Muscle of back (tissue), 11 donors: ENCODE results near the gene G3BP1. TPM values are rescaled to one million over a fixed set of nuclear protein-coding genes. Genes with fewer than 3 reads are reported as not detected.
"Not testable (repeated sequence)": the region's sequence is repeated elsewhere in the genome, so short reads cannot be mapped to it uniquely, and the experiment has no call there.

Source experiments
- DNase-seq, 3 donors: peaks; one replicate each; pipeline versions ENCODE4 v3.0.0 to v3.0.0-alpha.2; 2013
- polyA plus RNA-seq, 10 donors: library from polyadenylated mRNA; unstranded; fragments of 120-200 nt; gene quantifications; one replicate each; pipeline ENCODE4 v1.2.1, GENCODE V29; 2013; ENCODE audit not compliant: insufficient read length in 10 of 10

G3BP1 gene
- polyA plus RNA-seq, 10 donors: 79.0 to 129 (median 105) TPM

DNA sequence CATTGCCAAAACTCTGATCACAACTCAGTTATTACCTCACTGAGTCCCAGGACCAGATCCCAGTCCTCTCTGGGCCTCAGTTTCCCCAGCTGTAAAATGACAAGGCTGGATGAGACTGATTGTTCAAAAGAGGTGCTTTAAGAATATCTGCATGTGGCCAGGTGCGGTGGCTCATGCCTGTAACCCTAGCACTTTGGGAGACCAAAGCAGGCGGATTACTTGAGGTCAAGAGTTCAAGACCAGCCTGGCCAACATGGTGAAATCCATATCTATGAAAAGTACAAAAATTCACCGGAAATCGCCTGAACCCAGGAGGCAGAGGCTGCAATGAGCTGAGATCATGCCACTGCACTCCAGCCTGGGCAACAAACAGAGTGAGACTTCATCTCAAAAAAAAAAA, 21.6 kb upstream of the G3BP1 start:
- DNase-seq: no peak

DNA sequence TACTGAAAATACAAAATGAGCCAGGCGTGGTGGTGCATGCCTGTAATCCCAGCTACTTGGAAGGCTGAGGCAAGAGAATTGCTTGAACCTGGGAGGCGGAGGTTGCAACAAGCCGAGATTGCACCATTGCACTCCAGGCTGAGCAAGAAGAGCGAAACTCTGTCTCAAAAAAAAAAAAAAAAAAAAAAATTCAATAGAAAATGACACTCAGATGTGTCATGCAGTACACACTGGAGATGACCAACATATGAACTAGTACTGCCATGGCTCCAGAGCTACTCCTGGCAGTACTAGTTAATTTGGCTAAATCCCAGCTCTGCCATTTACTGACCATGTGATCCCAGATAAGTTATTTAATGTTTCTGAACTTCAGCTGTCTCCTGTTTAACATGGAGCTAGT, 20.7 kb upstream of the G3BP1 start:
- no peak for DNase-seq

GRCh38 chr5:151751593-151751992, 20.2 kb upstream of the G3BP1 start:
- DNase-seq: no peak

GRCh38 chr5:151755383-151755782, 16.4 kb upstream of the G3BP1 start:
- DNase-seq: no peak

DNA sequence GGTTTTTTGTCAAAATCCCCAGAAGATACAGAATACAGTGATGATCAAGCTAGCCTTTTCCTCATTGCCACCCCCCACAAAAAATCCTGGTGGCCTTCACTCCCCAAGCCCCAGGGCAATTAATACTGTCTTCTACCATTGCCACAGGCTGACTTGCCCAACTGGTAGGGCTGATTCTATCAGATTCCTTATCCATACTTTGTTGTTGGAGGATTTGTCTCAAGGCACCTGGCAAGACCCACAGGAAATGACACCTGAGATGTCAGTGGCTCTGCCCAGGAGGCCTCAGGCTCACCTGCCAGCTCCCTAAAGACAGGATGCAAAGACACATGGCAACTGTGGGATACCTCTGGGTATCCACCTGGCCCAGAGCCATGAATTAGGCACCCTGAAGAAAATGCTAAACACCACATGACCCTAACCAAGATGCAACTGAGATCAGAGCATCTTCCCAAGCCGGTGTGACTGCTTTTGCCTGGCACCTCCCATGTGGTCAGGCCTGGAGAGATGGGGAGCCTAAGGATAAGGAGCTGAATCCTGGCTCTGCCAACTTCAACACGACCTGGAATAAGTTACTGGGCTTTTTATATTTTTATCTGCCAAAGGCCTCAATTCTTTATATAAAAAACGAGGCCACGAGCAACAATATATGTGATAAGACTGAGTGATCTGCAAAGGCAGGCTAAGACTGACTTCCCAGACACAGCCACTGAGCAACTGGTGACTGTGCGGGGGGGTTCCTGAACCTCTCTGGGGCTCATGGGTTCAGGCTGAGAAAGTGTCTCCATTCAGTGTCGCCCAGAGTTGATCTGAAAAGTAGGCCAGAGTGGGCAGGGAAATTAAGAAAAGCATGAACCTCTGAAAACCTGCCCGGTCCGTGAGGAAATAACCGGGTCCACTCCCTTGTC, 14.3 kb upstream of the G3BP1 start:
- DNase-seq: no peak

- no peak for DNase-seq
Observed at GRCh38 chr5:151758141-151758429, 13.7 kb upstream of the G3BP1 start.

DNA sequence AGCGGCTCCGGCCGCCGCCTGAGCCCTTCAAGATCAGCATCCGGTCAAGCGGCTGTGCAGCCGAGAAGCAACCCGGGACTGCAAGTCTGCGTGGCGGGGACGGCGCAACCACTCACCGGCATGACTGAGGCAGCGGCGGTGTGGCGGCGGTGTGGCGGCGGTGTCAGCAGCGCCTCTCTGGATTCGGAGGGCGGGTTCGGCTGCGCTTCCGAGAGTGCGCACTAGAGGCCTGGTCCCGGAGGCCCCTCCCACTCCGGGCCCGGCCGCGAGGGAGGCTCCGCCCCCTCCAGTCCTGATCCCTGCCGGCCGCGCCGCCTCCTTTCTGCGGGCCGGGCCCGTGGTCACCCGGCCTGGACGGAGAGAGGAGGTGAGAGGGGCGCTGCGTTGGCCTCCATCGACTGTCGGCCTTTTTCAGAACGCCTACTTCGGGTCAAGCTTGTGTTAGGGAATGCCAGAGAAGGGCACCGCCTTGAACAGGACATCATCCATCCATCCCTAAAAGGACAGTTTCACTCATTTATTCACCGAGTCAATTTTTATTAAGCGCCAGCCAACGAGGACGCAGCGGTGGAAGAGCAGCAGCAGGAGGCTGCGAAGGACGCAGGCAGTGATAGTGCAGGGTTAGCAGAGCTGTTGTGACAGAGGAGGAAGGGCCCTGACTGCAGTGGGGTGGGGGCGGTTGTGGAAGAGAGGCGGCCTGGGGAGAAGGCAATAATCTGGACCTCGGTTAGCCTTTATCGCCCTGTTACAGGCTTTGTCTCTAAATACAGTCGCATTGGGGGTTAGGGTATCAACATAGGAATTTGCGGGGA, 13.1 kb upstream of the G3BP1 start, which contains the start of gene ATOX1:
TSS of gene ATOX1 (minus strand) at position 202 of the 812 bp plus-strand sequence. CDS start at position 122, 80 bp downstream.
- DNase-seq: peak; percentile 88 to 97 (median 95)

DNA sequence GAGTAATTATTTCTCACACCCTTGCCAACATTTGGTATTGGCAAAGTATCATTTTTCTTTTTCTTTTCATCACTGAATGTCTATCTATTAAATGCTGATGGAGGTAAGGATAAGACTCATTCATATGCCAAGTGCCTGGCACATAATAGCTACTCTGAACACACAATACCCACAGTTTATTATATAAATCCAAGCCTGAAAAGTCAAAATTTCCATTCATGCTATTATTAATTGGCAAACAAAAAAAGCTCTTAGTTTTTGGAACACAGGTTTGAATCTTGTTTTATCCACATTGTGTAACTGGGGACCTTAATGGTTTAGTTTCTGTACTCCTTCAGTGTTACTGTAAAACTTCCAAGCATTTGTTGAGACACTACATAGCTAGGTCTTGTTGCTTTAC, 7.0 kb upstream of the G3BP1 start:
- no peak for DNase-seq

DNA sequence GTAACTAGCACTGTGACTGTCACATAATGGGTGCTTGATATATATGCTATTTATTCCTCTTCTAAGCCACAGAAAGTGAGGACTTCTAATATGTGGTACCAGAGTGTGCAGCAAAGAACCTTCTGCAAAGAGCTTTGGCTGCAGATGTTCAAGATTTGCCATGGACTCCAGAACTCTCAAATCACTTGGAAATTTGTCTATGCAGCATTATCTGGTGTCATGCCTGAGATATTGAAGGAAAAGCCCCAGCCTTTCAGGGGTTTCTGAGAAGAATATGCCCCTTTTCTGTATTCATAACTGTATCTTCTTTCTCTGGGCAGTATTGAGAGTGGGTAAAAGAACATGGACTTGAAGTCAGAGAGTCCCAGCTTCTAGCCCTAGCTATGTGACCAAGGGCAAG, 4.8 kb upstream of the G3BP1 start:
- no peak for DNase-seq

- DNase-seq: peak; percentile 74 to 95 (median 87)
Observed at GRCh38 chr5:151770383-151771258, 1.1 kb upstream of the G3BP1 start.

GRCh38 chr5:151772029-151772845, 483 bp downstream of the G3BP1 start:
- DNase-seq: peak in 2 of 3 donors; percentile 65 to 88

GRCh38 chr5:151772846-151773561, 1.2 kb downstream of the G3BP1 start:
- DNase-seq: peak in 1 of 3 donors; percentile 32

DNA sequence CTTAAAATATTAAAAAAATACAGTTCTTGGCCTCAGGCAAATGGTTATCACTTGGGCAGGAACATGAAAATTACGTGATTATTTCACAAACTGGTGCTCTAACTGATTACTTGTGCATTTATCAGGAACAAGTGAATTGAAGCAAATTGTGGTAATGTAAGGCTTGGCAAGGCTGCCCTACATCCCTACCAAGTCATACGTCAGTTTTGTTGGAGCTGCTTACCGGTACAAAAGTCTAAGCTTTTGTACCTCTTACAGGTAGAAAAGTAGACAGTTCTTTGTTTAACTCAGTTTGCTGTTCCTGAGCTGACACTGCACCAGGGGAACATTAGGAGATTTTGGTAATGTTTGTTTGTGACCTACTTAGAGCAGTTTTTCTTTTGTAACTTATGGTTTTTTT, 2.2 kb downstream of the G3BP1 start:
- DNase-seq: no peak

- DNase-seq: no peak
Observed at GRCh38 chr5:151775025-151775606, 3.4 kb downstream of the G3BP1 start.

DNA sequence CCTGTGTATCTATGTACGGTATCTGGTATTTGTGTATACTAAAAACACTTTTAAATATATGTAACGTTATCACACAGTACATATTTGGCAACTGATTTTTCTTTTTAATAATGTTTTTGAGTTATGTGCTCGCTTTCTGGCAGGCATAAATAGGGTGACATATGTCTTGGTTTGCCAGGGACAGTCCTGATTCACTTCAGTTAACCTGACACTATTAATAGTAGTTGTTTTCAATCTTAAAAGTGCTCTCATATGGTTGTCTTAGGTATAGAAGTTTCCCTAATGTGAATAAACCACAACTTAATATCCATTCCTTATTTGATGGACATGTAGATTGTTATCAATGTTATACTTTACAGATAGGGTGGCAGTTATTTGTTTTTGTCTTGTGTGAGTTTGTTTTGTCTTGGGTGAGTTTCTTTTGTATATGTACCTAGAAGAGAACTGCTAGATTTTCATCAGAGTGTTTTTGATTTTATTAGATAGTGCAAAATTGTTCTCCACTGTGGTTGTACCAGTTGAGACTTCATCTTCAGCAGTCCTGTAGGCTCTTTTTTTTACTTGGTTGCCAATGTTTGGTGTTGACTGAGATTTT, 7.9 kb downstream of the G3BP1 start:
- no peak for DNase-seq

DNA sequence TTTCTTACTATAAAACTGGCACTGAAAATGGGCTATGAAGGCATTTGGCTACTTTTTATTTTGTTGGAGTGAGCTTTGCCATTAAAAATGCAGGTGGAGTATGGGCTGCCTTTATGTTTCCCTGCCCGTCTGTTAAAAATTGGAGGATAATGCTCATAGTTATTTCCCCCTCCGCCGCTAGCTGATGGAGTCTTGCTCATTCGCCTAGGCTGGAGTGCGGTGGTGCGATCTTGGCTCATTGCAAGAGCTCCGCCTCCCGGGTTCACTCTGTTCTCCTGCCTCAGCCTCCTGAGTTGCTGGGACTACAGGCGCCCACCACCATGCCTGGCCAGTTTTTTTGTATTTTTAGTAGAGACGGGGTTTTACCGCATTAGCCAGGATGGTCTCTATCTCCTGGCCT, 8.6 kb downstream of the G3BP1 start:
- DNase-seq: no peak

DNA sequence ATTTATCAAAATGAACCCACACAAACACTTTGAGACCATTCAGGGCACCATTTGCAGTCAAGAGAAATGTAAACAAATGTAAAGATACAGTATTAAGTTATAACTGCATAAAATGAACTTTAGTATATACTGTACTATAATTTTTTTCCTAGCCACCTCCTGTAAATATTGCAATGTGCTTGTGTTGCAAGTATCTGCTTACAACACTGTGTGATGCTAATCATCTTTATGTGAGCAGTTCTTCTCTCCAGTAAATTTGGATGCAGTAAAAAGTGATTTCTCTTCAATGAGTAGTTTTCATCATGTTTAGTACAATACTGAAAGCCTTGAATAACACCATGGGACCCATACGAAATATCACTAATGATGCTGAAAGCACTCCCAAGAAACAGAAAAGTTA, 9.4 kb downstream of the G3BP1 start:
- no peak for DNase-seq

- not testable (repeated sequence) for DNase-seq
Observed at GRCh38 chr5:151783664-151784063, 11.9 kb downstream of the G3BP1 start.

GRCh38 chr5:151784141-151784540, 12.4 kb downstream of the G3BP1 start:
- DNase-seq: no peak

GRCh38 chr5:151786468-151786867, 14.7 kb downstream of the G3BP1 start:
- no peak for DNase-seq
